Omental fat pad (tissue), 4 donors: ENCODE data around the gene ARL14EP. TPM values are rescaled to one million over a fixed set of nuclear protein-coding genes. Genes with fewer than 3 reads are reported as not detected.

Source experiments
- ATAC-seq: fragments of 150-250 bp; one replicate; pipeline ENCODE4 v1.9.1; 2016; ENCODE audit warnings: mild to moderate bottlenecking, moderate library complexity; ENCODE audit not compliant: low FRiP score
- DNase-seq: peaks from one replicate; pipeline ENCODE4 v3.0.0-alpha.2; 2019; ENCODE audit warnings: low spot score
- total RNA-seq, 4 donors: library from RNA; depleted of rRNA; stranded (reverse); fragments of >200 nt; gene quantifications; one replicate each; pipeline ENCODE4 v1.1.0, GENCODE V29; 2016
- TF ChIP-seq, protein P1 (sequence below), 3 donors: fragments of 450-650 bp; IDR thresholded peaks; one replicate each; pipeline ENCODE4 v1.5.1; 2016 to 2017; ENCODE audit warnings: antibody characterized with exemption in 3 of 3, mild to moderate bottlenecking in 3 of 3, moderate library complexity in 2 of 3

The ARL14EP gene
- total RNA-seq, 4 donors from 2014 or later: 19.0 to 24.5 (median 22.7) TPM

DNA sequence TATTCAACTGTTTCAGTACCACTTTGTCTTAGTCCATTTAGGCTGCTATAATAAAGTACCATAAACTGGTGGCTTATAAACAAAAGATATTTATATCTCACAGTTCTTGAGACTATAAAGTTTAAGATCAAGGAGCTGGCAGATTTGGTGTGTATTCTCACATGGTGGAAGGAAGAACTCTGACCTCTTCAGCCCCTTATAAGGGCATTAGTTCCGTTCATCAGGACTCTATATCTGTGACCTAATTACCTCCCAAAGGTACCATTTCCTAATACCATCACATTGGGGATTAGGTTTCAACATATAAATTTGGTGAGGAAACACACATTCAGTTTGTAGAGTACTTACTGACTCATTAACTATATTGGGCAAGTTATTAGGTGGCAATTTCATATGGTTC lies 10.7 kb upstream of the ARL14EP start:
- DNase-seq (no peak), ATAC-seq (no peak)
- TF ChIP-seq, protein P1, sequence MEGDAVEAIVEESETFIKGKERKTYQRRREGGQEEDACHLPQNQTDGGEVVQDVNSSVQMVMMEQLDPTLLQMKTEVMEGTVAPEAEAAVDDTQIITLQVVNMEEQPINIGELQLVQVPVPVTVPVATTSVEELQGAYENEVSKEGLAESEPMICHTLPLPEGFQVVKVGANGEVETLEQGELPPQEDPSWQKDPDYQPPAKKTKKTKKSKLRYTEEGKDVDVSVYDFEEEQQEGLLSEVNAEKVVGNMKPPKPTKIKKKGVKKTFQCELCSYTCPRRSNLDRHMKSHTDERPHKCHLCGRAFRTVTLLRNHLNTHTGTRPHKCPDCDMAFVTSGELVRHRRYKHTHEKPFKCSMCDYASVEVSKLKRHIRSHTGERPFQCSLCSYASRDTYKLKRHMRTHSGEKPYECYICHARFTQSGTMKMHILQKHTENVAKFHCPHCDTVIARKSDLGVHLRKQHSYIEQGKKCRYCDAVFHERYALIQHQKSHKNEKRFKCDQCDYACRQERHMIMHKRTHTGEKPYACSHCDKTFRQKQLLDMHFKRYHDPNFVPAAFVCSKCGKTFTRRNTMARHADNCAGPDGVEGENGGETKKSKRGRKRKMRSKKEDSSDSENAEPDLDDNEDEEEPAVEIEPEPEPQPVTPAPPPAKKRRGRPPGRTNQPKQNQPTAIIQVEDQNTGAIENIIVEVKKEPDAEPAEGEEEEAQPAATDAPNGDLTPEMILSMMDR (IDR thresholded peaks at IDR 0.05): no peak

DNA sequence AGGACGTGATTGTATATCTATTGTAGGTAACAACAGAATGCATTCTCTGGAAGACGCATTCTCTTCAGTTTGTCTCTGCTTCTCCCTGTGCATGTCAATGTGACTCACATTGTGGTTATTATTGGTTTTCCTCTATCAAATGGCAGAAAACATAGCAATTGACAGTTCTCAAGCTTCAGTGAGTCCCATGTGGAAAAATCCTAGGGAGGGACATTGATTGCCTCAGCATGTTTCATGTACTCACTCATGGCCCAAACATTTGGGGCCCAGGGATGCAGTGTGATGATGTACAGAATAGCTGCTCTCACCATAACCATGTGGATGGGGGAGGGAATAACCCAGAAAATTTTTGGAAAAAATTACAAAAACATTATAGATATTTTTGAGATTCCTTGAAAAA lies 9.3 kb upstream of the ARL14EP start:
- DNase-seq (no peak), ATAC-seq (no peak)
- TF ChIP-seq, protein P1 (IDR thresholded peaks at IDR 0.05): no peak

DNA sequence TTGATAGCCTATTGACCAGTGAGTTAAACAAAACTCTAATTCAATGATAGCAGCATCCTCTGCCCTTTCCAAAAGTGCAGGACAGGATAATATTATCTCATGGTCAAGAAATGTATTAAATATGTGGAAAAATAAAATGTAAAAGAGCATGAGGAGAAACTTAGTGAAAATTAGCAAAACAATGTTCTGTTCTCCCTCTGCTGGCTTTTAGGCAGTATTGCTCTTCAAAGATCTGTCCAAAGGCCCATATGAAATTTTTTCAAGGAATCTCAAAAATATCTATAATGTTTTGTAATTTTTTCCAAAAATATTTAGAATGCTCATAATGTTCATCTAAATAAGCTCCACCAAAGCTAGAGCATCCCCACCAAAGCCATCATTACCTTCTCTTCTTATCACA lies 8.3 kb upstream of the ARL14EP start:
- DNase-seq (no peak), ATAC-seq (no peak)
- TF ChIP-seq, protein P1 (IDR thresholded peaks at IDR 0.05): no peak

DNA sequence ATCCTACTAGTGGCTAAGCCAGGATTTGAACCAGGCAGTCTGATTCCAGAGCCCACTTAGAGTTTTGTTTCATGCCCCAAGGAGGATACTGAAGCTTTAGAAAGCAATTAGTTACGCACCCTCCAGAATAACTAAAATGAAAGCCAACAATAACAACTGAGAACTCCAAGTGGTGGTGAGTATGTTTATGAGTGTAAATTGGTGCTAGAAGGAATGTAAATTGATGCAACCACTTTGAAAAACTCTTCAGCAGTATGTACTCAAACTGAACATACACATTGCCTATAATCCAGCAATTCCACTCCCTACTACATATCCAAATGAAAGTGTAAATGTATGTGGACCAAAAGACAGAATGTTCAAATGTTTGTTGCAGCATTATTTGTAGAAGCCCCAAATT lies 6.7 kb upstream of the ARL14EP start:
- DNase-seq: no peak
- TF ChIP-seq, protein P1 (IDR thresholded peaks at IDR 0.05): no peak
- no peak for ATAC-seq

DNA sequence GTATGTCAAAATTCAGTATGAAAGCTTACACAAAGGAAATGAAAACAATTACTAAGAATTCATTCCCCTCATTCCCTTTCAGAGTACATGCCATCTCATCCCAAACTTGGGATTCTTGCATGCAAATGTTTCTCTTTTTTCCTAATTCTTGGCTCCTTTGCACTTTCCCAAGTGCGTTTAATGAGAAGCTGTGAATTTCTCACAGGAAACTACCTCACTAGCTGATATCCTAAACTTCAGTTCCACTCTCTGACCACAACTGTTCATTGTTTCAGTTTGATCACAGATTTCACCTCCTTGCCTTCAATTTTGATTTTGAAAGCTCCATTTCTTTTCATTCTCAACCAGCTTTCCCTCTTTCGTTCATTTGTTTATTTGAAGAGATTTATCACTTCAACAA lies 5.9 kb upstream of the ARL14EP start:
- TF ChIP-seq, protein P1 (IDR thresholded peaks at IDR 0.05): no peak
- DNase-seq: no peak
- ATAC-seq: no peak

DNA sequence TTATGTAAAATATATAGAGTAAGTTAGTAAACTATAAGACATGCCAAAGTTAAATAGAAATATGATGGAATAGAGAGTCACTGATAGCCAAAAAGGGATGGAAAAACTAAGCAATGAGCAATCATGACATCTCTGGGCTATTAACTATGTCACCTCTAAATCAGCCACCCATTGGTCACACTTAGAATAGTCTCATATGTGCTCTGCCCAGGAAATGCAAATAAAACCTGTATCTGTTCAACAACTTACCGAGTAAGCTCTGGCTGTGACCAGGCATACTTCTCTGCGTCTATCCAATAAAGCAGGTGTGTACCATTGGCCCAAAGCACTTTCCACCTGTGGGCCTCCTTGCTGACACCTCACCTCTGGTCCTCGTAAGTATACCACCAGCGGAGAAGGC lies 1.6 kb upstream of the ARL14EP start:
- ATAC-seq (no peak), DNase-seq (no peak)
- TF ChIP-seq, protein P1 (IDR thresholded peaks at IDR 0.05): no peak

DNA sequence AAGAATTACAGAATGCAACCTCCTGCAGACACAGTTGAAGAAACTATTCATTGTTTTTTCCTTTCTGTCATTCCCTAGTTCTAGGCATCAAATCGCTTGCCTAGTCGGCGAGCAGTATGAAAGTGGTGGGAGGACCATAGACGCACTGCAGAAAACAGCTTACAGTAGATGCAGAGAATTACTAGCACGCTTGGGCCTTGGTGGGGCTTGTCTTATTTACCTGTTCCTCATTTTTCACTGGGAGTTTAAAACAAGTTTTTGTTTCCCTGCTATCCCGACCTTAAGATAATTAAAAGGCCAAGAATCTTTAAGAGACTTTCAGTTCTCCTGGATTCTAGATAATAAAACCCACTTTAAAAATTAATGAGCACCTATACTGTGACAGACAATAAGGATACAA lies 713 bp upstream of the ARL14EP start:
- TF ChIP-seq, protein P1 (IDR thresholded peaks at IDR 0.05): no peak
- ATAC-seq (no peak), DNase-seq (no peak)
